HG02840 (cell line): ENCODE measurements around the gene GET4.
A peak's percentile ranks its signal among the peaks of the same experiment; 100 is the strongest.
"Not testable (repeated sequence)": the region's sequence is repeated elsewhere in the genome, so short reads cannot be mapped to it uniquely, and the experiment has no call there.

Source experiments
- ATAC-seq: cut with Tn5 transposase; IDR thresholded peaks from one replicate; pipeline ENCODE4 v1.9.1; 2021; ENCODE audit warnings: mild to moderate bottlenecking, moderate library complexity, moderate number of reproducible peaks; ENCODE audit not compliant: unreplicated experiment, low FRiP score

Gene GET4

DNA sequence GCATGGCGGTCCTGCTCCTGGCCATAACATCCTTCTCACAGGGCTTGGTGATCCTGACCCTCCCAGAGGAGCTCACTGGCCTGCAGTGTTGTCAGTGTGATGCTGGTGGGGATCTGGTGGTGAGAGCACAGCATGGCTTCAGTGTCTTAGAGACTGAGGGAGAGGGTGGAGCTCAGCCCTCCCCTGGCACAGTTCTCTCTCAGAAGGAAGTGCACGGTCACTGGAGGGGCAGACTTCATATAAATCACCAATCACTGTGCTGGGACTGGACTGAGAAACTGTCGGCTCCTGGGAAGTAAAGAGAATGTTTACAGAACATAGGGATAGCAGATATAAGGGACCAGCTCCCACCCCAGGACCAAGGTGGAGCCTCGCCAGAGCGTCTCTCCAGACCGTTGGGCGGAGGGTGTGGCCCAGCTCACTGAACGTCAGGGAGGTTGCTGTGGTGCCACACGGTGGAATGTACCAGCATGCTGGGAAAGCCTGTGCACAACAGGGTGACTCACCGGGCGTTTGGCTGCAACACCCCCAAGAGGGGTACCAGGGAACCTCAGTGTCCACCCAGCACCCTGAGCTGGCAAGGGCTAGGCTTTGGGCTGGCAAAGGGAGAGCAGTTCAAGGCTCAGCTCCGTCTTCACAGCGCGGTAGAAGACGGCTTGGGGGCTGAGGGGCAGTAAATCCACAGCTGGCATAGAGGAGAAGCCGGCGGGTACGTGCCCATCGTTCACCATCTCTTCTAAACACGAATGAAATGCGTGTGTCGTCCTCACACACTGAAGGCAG, 8.8 kb upstream of the GET4 start:
- ATAC-seq: no peak

DNA sequence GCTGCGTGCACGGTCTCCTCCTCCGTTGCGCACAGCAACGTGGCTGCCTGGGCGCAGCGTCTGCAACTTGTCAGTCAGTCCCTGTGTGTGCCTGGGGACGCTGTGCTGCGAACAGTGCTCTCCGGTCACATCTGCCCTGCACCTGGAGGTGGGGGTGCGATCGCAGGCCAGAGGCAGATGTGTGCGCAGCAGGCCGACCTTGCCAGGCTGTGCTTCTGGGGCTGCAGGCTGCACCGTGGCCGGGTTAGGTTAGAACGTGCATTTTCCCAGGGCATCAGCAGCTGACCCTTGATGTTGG, 8.2 kb upstream of the GET4 start:
- no peak for ATAC-seq

DNA sequence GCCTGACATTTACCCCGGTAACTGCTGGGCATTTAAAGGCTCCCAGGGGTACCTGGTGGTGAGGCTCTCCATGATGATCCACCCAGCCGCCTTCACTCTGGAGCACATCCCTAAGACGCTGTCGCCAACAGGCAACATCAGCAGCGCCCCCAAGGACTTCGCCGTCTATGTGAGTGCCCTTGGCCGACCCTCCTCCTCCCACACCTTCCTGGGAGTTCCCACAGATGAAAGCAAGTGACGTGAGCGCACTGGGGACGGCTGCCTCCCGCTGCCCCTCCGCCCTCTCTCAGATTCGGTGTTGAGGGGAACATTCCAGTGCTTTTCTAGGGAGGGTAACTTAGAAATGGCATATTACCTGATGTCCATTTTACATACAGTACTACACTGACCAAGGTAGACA, 7.0 kb upstream of the GET4 start:
- no peak for ATAC-seq

DNA sequence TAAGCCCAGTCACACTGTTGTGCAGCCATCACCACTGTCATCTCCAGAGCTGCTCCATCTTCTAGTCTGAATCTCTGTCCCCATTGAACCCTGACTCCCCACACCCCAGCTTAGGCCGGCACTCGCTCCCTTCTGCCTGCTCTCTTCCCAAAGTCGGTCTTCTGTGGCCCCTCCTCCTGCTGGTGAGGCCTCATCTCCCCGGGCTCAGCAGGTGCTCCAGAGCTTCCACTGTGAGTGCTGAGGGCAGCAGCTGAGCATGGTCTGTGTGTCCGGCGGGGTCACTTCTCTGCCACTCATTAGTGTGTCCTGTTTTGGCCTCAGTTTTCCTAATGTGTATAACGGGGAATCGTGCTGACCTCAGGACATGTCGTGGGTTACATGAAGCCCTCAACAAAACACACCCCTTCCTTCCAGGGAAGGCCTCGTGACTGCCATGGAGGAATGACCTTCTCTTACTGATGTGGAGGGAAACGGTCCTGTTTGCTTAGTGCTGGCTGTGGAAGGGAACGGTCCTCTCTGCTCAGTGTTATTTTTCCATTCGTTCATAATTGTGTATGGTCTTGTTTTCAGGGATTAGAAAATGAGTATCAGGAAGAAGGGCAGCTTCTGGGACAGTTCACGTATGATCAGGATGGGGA, 4.3 kb upstream of the GET4 start:
- ATAC-seq: no peak

DNA sequence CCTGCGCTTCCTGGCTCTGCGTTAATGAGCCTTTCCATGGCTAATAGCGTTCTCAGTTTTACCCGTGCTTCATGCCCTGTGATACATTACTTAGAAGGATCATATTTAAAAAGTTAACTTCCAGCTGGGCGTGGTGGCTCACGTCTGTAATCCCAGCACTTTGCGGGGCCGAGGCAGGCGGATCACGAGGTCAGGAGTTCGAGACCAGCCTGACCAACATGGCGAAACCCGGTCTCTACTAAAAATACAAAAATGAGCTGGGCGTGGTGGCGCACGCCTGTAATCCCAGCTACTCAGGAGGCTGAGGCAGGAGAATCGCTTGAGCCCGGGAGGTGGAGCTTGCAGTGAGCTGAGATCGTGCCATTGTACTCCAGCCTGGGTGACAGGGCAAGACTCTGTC, 3.7 kb upstream of the GET4 start:
- not testable (repeated sequence) for ATAC-seq

DNA sequence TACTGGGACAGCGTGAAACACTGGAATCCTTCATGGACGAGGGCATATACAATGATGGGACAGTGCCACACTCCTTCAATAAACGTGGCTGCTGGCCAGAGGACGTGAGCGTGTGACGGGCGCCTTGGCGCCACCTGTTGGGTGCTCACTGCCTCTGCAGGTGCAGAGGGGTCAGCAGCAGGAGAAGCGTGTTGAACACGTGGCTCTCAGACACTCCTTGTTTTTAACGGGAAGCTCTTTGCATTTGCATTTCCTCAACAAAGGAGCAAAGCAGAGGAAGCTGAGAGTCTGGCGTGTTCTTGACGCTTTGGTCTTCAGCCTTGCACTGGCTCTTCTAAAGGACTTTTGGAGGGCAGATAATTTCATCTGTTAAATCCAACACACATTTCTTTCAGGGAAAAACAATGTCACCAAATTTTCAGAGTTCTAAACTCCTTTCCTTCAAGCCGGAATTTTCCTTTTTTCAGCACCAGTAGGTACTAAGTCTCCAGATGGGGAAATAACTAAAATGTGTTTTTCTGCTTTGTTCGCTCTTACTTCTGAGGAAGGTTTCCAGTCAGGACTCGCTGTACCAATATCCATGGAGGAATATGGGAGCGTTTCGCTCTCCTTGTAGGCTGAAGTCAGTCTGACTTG, 2.9 kb upstream of the GET4 start:
- no peak for ATAC-seq

DNA sequence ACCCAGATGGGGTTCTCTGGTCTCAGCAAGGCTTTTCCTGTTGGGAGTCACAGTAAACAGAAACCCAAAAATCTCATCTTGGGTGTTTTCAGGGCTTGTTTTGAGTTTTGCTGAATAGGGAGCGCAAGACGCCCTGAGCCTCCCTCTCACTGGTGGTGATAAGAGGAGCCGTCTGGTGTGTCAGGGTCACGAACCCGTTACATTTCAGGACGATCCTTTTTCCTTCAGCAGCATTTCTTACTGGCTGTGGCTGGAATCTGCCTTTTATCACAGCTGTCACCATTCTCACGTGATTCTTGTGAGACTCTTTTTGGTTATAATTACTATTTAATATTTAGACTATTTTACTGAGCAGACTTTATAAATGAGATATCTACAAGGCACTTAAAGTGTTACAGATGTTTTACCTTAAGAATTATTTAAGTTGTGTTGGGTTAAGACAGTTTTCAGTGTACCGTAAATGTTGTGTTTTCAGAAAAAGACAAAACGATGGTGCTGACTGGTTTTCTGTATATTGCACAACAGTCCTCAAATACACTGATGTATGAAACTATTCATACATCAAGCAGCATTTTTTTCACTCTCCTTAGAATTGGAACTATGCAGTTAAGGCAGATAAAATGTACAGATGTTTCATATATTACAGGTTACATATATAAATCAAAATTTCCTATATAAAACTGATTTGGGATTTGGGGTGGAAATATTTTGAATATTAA, 2.2 kb upstream of the GET4 start:
- no peak for ATAC-seq

DNA sequence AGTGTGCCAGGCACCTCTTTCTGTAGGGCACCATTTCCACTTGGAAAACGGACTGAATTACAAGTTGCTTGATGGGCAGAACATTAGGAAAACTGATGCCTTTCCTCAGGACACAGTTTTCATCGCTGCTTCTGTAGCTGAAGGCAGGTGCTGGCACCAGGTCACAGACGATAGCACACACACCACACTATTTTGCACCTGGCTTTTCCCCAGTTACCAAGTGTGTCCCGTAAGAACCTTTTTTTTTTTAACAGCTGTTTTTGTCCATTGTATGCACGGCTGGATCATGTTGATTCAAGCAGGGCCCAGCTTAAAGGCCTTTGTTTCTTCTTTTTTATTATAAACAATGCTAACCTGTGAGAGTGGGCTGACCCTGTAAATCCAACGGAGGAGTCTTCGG, 1.3 kb upstream of the GET4 start:
- ATAC-seq: no peak

DNA sequence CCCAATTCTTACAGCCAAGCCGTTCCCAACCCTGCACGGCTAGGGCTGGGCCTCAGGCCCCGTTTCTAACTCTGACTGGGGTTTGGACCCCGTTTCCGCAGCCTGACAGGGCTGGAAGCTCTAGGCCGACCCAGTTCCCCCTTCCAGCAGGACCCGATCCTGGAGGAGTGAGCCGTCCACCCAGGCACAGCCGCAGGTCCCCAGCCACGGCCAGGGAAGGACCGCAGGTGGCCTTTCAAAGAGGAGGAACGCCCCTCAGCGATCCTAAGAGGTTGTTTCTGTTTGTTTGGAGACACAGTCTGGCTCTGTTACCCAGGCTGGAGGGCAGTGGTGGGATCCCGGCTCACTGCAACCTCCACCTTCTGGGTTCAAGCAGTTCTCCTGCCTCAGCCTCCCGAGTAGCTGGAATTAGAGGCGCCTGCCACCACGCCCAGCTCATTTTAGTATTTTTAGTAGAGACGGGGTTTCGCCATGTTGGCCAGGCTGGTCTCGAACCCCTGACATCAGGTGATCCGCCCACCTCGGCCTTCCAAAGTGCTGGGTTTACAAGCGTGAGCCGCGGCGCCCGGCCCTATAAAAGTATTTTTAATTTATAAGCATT, 778 bp upstream of the GET4 start:
- no peak for ATAC-seq

DNA sequence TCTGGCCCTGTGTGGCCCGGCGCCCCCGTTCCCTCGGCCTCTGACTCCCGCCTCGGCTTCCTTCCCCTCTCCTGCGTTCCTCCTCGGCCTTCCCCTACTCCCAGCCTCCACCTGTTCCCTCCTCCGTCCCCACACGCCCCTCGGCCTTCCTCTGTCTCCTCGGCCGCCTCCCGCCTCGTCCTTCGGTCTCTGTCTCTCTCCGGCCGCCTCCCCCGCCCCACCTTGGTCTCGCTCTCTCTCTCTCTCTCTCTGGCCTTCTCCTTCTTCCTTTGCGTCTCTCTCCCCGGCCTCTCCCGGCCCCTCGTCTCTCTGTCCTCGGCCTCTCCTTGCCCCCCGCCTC, 588 bp downstream of the GET4 start:
- ATAC-seq: peak; percentile 19

DNA sequence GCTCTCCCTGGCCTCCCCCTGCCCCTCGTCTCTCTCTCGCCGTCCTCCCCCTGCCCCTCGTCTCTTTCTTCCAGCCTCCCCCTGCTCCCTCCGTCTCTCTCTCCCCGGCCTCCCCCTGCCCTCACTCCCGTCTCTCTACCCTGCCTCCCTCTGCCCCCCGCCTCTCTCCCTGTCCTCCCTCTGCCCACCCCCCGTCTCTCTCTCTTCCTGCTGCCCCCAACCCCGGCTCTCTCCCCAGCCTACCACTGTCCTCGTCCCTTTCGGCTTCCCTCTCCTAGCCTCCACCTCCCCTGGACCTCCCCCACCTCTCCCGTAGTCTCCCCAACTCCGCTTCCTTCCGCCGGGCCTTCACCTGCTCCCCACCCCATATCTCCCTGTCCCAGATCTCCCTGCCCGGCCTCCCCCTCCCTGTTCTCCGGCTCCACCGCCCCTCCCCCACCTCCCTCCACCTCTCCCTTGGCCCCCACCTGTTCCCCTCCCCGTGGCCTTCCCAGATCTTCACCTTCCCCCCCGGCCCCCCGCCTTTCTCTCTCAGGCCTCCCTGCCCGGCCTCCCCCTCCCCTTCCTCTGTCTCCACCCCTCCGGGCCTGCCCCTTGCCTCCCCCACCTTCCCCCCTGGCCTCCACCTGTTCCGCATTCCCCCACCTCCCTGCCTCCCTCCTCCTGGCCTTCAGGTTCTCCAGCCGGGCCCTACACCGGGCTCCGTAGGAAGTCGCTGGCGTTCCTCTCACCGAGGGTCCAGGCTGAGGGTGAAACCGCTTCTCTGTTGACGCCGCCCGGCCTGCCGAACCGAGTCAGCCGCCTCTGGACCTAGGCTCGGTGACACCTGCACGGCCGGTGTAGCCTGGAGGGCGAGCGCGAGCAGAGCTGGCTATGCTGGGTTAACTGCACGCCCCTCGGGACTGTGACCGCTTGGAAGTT, 1.2 kb downstream of the GET4 start:
- no peak for ATAC-seq

DNA sequence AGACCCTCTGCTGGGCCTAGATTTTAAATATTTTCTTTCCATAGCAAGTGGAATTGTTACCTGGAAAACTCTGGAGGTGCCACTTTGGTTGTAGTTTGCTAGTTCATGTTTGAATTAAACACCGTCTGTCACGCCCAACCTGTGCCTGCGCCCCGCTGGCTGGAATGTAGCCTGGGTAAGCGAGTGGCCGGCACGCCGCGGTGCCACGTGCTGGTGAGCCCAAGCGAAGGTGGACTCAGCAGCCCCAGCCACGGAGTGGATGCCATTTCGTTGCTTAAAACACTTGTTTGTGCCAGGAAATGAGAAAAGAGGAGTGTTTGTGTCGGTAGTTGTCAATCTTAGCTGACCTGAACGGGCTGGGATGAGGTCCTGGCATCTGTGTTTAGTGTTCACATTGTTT, 2.7 kb downstream of the GET4 start:
- ATAC-seq: no peak

DNA sequence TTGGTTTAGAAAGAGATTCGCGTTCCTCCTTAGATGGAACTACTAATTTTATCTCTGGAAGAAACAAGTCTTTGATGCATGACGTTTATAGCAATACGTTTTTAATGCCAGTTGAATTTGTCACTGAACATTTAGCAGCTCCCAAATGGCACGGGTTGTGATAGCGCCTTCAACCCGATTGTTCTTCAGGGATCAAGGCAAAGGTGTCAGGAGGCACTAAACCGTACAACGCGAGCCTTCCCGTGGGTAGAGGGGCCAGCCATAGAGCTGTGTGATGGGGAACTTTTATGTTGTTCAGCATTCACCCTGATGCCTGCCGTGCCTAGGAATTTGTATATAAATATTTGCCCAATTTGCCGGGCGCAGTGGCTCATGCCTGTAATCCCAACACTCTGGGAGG, 3.4 kb downstream of the GET4 start:
- no peak for ATAC-seq

DNA sequence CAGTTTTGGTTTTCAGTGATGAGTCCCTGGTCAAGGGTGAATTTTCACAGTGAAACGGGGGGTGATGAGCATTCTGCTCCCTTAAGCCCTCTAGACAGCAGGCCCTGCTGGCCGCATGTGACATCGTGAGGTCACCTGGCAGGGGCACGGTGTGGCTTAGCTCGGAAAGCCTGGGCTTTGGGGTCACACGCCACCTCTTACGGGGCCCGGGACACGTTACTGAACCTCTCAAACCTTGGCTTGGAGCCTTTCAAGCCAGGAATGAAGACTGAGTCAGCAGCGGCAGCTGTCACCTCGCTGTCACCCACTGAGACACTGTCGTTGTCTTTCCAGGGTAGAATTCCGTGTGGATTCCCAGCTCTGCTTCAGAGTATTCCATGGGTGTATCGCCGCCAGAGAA, 4.1 kb downstream of the GET4 start:
- ATAC-seq: no peak

DNA sequence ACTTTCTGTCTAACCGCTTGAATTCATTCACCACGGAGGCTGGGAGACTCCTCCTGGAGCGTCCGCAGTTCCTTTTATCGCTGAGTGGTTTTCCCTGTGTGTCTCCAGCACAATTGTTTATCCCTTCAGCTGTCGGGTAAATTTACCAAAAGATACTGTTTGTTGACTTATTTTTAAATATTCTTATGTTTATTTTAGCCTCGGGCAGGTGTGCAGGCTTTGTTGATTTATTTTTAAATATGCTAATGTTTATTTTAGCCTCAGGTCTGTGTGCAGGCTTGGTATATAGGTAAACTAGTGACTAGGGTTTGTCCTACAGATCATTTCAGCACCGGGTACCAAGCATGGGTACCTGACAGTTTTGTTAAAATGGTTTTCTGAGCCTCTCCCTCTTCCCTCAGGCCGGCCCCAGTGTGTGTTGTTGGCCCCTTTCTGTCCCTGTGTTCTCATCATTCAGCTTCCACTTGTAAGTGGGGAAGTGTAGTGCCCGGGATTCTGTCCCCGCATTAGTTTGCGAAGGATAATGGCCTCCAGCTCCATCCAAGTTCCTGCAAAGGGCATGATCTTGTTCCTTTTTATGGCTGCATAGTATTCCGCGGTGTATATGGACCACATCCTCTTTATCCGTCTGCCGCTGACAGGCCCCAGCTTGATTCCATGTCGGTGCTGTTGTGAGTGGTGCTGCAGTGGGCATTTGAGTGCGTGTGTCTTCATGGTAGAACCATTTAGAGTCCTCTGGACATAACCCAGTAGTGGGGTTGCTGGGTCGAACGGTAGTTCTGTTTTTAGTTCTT, 5.3 kb downstream of the GET4 start:
- ATAC-seq: no peak

DNA sequence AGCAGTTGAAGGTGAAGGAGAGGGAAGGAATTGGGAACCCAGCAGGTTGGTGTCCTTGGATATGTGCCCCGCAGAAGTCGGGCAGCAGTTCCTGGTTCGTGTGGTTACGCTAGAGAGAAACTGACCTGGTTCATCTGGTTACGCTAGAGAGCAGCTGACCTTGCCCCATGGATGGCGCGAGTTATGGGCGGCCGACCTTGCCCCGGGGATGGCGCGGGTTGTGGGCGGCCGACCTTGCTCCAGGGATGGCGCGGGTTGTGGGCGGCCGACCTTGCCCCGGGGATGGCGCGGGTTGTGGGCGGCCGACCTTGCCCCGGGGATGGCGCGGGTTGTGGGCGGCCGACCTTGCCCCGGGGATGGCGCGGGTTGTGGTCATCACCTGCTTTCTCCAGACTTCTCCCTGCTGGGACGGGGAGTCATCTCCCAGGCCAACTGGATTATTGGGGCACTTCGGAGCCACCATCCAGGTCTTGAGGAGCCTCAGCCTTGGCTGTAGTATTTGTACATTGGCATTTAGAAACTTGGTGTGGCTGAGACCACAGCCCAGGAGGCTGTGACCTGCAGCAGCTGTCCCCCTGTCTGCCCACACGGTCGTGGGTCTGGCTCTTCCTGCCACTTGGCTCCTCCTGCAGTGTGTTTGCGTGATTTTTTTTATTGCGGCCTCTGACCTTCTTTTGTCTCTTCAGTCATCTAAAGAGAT, 6.1 kb downstream of the GET4 start:
- no peak for ATAC-seq

DNA sequence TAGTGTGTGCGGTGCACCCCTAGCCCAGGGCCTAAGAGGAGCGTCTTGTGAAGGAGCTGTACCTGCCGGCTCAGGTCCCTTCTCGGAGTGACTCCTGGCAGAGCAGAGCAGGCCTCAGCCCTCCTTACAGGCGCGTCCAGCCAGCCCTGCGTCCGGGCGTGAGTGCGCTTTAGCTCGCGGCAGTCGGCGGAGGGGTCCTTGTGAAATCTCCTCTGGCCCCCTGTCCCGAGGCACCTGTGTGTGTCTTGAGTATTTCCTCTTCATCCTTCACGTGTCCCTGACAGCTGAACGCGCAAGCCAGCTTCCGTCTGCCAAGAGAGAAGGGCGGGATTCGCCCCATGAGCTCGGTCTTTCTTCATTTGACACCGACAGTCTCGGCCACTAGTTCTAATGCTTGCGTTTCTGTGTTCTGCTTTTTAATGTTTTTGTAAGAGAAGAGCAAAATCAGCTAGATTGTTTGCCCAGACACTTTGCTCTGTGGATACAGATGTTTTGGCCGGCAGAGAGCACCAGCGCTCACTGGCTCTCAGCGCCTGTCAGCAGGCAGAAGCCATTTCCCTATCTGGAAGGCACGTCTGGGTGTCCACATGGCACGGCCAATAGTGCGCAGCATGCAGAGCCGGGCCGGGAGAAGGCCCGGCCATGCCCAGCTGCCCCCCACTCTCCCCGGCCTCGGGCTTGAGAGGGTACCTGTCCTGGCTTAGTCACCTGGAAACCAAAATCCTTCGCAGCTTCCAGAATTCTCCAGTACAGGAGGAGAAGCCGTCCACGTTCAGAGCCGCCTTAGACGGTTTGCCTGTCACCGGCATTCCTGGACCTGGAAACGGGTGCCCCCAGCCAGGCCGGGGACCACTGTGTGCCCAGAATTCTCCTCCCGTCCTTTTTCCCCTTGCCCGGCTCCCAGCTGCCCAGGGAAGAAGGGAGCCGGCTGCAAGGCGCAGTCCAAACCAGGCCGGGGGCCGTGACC, 7.0 kb downstream of the GET4 start:
- ATAC-seq: no peak
